CD14-positive monocyte (primary cell): Measurements from ENCODE around the gene SLC38A6. TPM values are rescaled to one million over a fixed set of nuclear protein-coding genes. Genes with fewer than 3 reads are reported as not detected.

Experiments used
- DNase-seq, 3 donors: peaks; one replicate each; pipeline ENCODE4 v3.0.0-alpha.2; 2011 to 2022
- H2AFZ ChIP-seq: 2 replicates; pipeline ENCODE4 v1.6.0; 2012; ENCODE audit warnings: mild to moderate bottlenecking, low read depth, low read length, inconsistent platforms; ENCODE audit not compliant: insufficient read depth, poor library complexity, severe bottlenecking
- H3K27ac ChIP-seq, 2 donors: 1 replicate in 1 of 2; 2 replicates in 1 of 2; pipeline ENCODE4 v1.5.1; 2012 to 2013; ENCODE audit warnings: low read length in 2 of 2, control low read depth in 1 of 2, inconsistent platforms in 1 of 2, low read depth in 1 of 2, mild to moderate bottlenecking in 1 of 2
- H3K27me3 ChIP-seq, 2 donors: one replicate each; pipeline versions ENCODE4 v1.6.0 to v1.6.1; 2011 to 2013; ENCODE audit warnings: low read length in 2 of 2; ENCODE audit not compliant: control insufficient read depth in 2 of 2, insufficient read depth in 2 of 2
- H3K36me3 ChIP-seq, 2 donors: replicated peaks in 1 of 2; 1 replicate in 1 of 2; 2 replicates in 1 of 2; pipeline versions ENCODE4 v1.5.1 to v1.6.1; 2012 to 2013; ENCODE audit warnings: low read length in 2 of 2, control low read depth in 1 of 2, inconsistent platforms in 1 of 2, mild to moderate bottlenecking in 1 of 2; ENCODE audit not compliant: insufficient read depth in 2 of 2, control insufficient read depth in 1 of 2
- H3K4me1 ChIP-seq, 2 donors: 1 replicate in 1 of 2; 2 replicates in 1 of 2; pipeline versions ENCODE4 v1.5.1 to v1.6.1; 2012 to 2013; ENCODE audit warnings: low read length in 2 of 2, control low read depth in 1 of 2, inconsistent platforms in 1 of 2, mild to moderate bottlenecking in 1 of 2, moderate library complexity in 1 of 2; ENCODE audit not compliant: insufficient read depth in 2 of 2, control insufficient read depth in 1 of 2
- H3K4me2 ChIP-seq: replicated peaks from 2 replicates; pipeline ENCODE3; 2012; ENCODE audit warnings: low read length, moderate library complexity, mild to moderate bottlenecking; ENCODE audit not compliant: poor library complexity, severe bottlenecking; ENCODE audit errors: extremely low read depth
- H3K4me3 ChIP-seq, 3 experiments: fragments of 200-600 bp in 1 of 3; sonication (generic) in 1 of 3; replicated peaks in 1 of 3; 1 replicate in 2 of 3; 2 replicates in 1 of 3; pipeline ENCODE4 v1.5.1; 2011 to 2013; ENCODE audit warnings: low read length in 3 of 3, mild to moderate bottlenecking in 3 of 3, control low read depth in 2 of 3, low read depth in 2 of 3, inconsistent platforms in 1 of 3, moderate library complexity in 1 of 3
- H3K79me2 ChIP-seq: 2 replicates; pipeline ENCODE4 v1.6.0; 2012; ENCODE audit warnings: mild to moderate bottlenecking, control low read depth, inconsistent platforms, low read length, moderate library complexity; ENCODE audit not compliant: insufficient read depth
- H3K9ac ChIP-seq: 2 replicates; pipeline ENCODE4 v1.6.0; 2017; ENCODE audit warnings: low read length, mild to moderate bottlenecking; ENCODE audit not compliant: insufficient read depth, poor library complexity, severe bottlenecking
- H3K9me3 ChIP-seq, 2 donors: replicated peaks in 1 of 2; 1 replicate in 1 of 2; 2 replicates in 1 of 2; pipeline versions ENCODE4 v1.5.1 to v1.6.1; 2012 to 2013; ENCODE audit warnings: low read length in 2 of 2, control low read depth in 1 of 2; ENCODE audit not compliant: control insufficient read depth in 1 of 2, insufficient read depth in 1 of 2
- H4K20me1 ChIP-seq: 2 replicates; pipeline ENCODE4 v1.6.0; 2012; ENCODE audit warnings: mild to moderate bottlenecking, low read length, control low read depth, moderate library complexity; ENCODE audit not compliant: insufficient read depth
- H3K27ac Mint-ChIP-seq, 7 donors: one replicate each; pipeline ENCODE4 v1.8.0; 2020; ENCODE audit warnings: mild to moderate bottlenecking in 7 of 7, mixed read lengths in 7 of 7, moderate library complexity in 6 of 7, inconsistent platforms in 2 of 7
- H3K27me3 Mint-ChIP-seq, 3 donors: one replicate each; pipeline ENCODE4 v1.8.0; 2021 to 2022; ENCODE audit warnings: low read depth in 3 of 3, mild to moderate bottlenecking in 3 of 3, mixed read lengths in 3 of 3, moderate library complexity in 3 of 3, inconsistent platforms in 1 of 3
- H3K36me3 Mint-ChIP-seq, 2 donors: one replicate each; pipeline ENCODE4 v1.8.0; 2020; ENCODE audit warnings: mixed read lengths in 2 of 2, inconsistent platforms in 1 of 2, mild to moderate bottlenecking in 1 of 2
- H3K4me1 Mint-ChIP-seq: one replicate; pipeline ENCODE4 v1.8.0; 2020; ENCODE audit warnings: mild to moderate bottlenecking, mixed read lengths
- H3K4me3 Mint-ChIP-seq, 2 donors: one replicate each; pipeline ENCODE4 v1.8.0; 2020; ENCODE audit warnings: mild to moderate bottlenecking in 2 of 2, mixed read lengths in 2 of 2, moderate library complexity in 1 of 2
- H3K9me3 Mint-ChIP-seq, 7 donors: one replicate each; pipeline ENCODE4 v1.8.0; 2020 to 2022; ENCODE audit warnings: mixed read lengths in 7 of 7, mild to moderate bottlenecking in 6 of 7, moderate library complexity in 6 of 7, inconsistent platforms in 2 of 7
- WGBS: methylation state at CpG from one replicate; pipeline ENCODE4 v1.1.5; 2013; ENCODE audit warnings: missing lambda C conversion rate; ENCODE audit not compliant: insufficient coverage; 5-methylcytosine and 5-hydroxymethylcytosine counted together
- intact Hi-C, 2 donors: fragments of 100-400 bp; cut with micrococcal nuclease; formaldehyde crosslinking; loops; one replicate each; pipeline versions ENCODE4 v1.15.0 to v1.15.1; 2023
- polyA plus RNA-seq, 3 donors: library from polyadenylated mRNA; depleted of rRNA in 1 of 3; unstranded in 2 of 3; stranded (reverse) in 1 of 3; fragments of 300-500 nt in 2 of 3; fragments of >200 nt in 1 of 3; fragmentation: Illumina TruSeq in 2 of 3; gene quantifications; 1 replicate in 2 of 3; 2 replicates in 1 of 3; pipeline ENCODE4 v1.2.3, GENCODE V29; 2012 to 2021
- TF ChIP-seq, protein P1 (sequence below): fragments of 200-600 bp; IDR thresholded peaks from one replicate; pipeline ENCODE4 v1.8.0; 2022; ENCODE audit warnings: antibody characterized with exemption, mild to moderate bottlenecking

Gene SLC38A6
- polyA plus RNA-seq, 3 donors, result 10.3 to 15.9 (median 14.0) TPM

DNA sequence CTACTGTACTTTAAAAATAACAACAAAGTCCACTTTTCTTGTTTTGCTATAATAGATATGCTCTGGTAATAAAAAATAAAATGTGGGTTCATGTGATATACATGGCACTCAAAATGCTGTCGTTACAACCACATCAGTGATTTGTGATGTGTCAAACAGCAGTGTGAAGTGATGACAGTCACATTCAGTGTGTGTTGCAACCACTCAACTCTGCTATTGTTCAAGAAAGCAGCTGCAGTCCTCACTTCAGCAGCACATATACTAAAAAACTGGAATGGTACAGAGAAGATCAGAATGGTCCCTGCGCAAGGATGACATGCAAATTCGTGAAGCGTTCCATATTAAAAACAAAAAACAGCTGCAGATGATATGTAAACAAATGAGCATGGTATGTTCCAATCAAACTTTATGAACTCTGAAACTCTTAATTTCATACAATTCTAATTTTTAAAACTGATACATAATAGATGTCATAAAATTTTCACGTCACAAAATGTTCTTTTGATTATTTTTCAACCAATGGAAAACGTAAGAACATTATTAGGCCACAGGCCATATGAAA lies 6.9 kb upstream of the SLC38A6 start:
- peaks cover 9% of the 10 kb centered on the region for H3K4me1 Mint-ChIP-seq
- Histone ChIP-seq H3K4me3 (no peak overlapping the region), H2AFZ (no peak overlapping the region), H3K27me3 (no peaks in the 10 kb centered on the region), H3K9ac (no peak overlapping the region), H3K36me3 (peaks cover 0 to 32% of the 10 kb centered on the region in 2 donors), H4K20me1 (no peaks in the 10 kb centered on the region), H3K9me3 (no peaks in the 10 kb centered on the region), H3K4me1 (peaks cover 0 to 13% of the 10 kb centered on the region in 2 donors), H3K79me2 (no peaks in the 10 kb centered on the region), H3K4me2 (no peak overlapping the region), H3K27ac (no peak overlapping the region)
- no peak for DNase-seq
- no peak overlapping the region for H3K27ac Mint-ChIP-seq
- H3K36me3 Mint-ChIP-seq, result peaks cover 24 to 27% of the 10 kb centered on the region in 2 donors
- H3K4me3 Mint-ChIP-seq, result no peak overlapping the region
- 100% methylated on average over 1 of the region's 6 CpGs for WGBS
- no peaks in the 10 kb centered on the region for H3K9me3 Mint-ChIP-seq
- TF ChIP-seq, protein P1, sequence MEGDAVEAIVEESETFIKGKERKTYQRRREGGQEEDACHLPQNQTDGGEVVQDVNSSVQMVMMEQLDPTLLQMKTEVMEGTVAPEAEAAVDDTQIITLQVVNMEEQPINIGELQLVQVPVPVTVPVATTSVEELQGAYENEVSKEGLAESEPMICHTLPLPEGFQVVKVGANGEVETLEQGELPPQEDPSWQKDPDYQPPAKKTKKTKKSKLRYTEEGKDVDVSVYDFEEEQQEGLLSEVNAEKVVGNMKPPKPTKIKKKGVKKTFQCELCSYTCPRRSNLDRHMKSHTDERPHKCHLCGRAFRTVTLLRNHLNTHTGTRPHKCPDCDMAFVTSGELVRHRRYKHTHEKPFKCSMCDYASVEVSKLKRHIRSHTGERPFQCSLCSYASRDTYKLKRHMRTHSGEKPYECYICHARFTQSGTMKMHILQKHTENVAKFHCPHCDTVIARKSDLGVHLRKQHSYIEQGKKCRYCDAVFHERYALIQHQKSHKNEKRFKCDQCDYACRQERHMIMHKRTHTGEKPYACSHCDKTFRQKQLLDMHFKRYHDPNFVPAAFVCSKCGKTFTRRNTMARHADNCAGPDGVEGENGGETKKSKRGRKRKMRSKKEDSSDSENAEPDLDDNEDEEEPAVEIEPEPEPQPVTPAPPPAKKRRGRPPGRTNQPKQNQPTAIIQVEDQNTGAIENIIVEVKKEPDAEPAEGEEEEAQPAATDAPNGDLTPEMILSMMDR, result no peak
- H3K27me3 Mint-ChIP-seq, result no peaks in the 10 kb centered on the region
- intact Hi-C loops, result no loop called here

DNA sequence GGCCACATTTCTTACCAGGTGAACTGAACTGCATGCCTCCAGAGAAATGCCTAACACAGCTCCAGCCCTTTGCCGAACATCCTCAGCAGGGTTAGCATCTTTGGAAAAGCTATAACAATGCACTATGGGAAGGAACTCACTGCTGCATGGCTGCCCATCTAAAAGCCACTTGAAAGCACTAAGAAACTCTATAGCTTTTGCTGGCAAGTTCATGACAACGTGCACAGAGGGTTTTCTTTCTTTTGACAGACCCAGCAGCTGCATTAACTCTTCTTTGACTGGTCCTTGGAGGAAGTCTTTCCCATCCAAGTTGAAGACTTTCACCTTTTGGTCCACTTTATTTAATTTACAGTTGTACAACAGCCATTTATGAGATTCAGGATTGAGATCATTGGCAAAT lies 5.5 kb upstream of the SLC38A6 start:
- TF ChIP-seq, protein P1, result no peak
- Histone ChIP-seq H3K9me3 (no peaks in the 10 kb centered on the region), H3K27ac (no peak overlapping the region), H3K4me3 (no peak overlapping the region), H4K20me1 (no peaks in the 10 kb centered on the region), H3K4me2 (no peak overlapping the region), H3K27me3 (no peaks in the 10 kb centered on the region), H3K4me1 (peaks cover 7 to 13% of the 10 kb centered on the region in 2 donors), H3K79me2 (no peaks in the 10 kb centered on the region), H2AFZ (no peak overlapping the region), H3K9ac (no peak overlapping the region), H3K36me3 (peaks cover 0 to 32% of the 10 kb centered on the region in 2 donors)
- Mint-ChIP-seq H3K4me1 (peaks cover 8% of the 10 kb centered on the region), H3K36me3 (peaks cover 24 to 27% of the 10 kb centered on the region in 2 donors), H3K27me3 (no peaks in the 10 kb centered on the region), H3K27ac (no peak overlapping the region), H3K4me3 (no peak overlapping the region), H3K9me3 (no peaks in the 10 kb centered on the region)
- no peak for DNase-seq
- 86% methylated on average over 2 of the region's 2 CpGs for WGBS
- intact Hi-C loops, result no loop called here
